HG02642 (cell line): ENCODE results near the gene FHDC1.

Source experiments
- ATAC-seq: cut with Tn5 transposase; IDR thresholded peaks from one replicate; pipeline ENCODE4 v1.9.1; 2021; ENCODE audit warnings: mild to moderate bottlenecking; ENCODE audit not compliant: unreplicated experiment, poor library complexity

Gene FHDC1

DNA sequence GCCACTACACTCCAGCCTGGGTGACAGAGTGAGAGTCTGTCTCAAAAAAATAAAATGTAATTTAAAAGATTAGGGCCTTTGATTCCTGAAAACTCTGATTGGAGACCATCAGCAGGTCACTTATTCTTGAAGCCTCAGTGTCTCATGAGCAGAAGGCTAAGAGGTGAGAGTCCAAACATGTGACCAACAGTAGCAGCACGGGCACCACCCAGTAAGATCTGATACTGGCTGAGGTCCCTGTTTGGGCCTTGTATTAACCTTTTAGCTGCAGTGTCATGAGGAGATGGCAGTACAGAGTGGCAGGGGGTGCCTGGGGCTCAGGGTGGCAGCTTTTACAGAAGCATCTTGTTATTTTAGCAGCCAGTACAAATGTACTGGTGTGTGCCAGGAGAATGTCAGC lies 89.3 kb downstream of the FHDC1 start:
- no peak for ATAC-seq

DNA sequence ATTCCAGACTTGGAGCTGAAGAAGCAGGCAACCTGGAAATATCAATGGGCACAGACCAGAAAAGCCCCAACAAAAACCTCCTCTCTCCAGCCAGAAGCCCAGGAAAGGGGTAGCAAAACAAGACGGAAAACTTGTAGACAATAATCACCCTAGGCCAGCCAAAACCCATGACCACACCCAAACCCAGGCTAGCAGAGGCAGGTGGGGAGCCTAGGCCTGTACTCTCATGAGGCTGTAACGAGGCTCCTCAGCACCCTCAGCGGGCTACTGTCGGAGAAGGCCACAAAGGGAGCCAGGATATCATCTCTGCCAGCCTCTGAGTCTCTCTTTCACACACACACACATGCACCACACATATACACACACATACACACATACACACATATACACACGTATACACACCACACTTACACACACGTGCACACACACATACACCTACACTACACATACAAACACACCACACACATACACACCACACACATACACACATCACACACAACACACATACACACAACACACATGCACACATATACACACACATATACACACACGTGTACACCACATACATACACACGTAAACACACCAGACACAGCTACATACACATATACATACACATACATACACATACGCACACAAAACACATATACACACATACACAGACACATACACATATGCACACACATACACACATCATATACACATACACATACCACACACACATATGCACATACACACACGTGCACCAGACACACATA lies 90.6 kb downstream of the FHDC1 start:
- ATAC-seq = no peak

DNA sequence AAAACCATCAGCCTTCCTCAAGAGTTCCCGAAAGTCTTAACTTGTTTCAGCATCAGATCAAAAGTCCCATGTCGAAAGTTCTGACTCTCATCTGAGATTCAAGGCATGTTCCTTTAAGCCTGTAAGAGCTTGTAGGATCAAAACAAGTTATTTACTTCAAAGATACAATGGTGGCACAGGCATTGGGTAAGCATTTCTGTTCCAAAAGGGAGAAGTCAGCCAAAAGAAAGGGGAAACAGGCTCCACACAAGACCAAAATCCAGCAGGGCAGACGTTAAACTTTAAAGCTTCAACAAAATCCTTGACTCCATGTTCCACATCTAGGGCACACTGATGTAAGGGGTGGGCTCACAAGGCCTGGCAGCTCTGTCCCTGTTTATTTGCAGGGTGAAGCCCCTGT lies 91.7 kb downstream of the FHDC1 start:
- no peak for ATAC-seq

DNA sequence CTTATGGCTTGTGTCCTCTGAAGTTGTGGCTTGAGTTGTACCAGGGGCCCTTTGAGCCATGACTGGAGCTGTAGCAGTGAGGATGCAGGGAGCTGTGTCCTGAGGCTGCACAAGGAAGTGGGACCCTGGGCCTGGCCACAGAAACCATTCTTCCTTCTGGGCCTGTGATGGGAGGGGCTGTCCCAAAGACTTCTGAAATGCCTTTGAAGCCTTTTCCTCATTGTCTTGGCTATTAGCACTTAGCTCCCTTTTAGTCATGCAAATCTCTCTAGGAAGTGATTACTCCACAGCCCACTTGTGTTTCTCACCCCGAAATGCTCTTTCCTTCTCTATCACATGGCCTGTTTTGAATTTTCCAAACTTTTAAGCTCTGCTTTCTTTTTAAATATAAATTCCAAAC lies 92.4 kb downstream of the FHDC1 start:
- ATAC-seq = no peak
